NCI-H345 (cell line): ENCODE data around the gene AGAP1.

Experiments
- DNase-seq: peaks from one replicate; lab custom pipeline; 2025; lab: John Stamatoyannopoulos, UW

AGAP1 gene

GRCh38 chr2:235712176-235712575, 218.3 kb downstream of the AGAP1 start:
- no peak for DNase-seq

- no peak for DNase-seq
These were observed 219.3 kb downstream of the AGAP1 start for GRCh38 chr2:235713189-235713588.

GRCh38 chr2:235715601-235716000, 221.8 kb downstream of the AGAP1 start:
- no peak for DNase-seq

GRCh38 chr2:235716875-235717496, 223.1 kb downstream of the AGAP1 start:
- DNase-seq = peak; percentile 87

GRCh38 chr2:235719146-235719942, 225.5 kb downstream of the AGAP1 start:
- no peak for DNase-seq

- DNase-seq = no peak
These were observed 227.8 kb downstream of the AGAP1 start for GRCh38 chr2:235721625-235722024.

- DNase-seq = no peak
These were observed 229.0 kb downstream of the AGAP1 start for GRCh38 chr2:235722869-235723268.

GRCh38 chr2:235723371-235723770, 229.5 kb downstream of the AGAP1 start:
- DNase-seq = no peak

- no peak for DNase-seq
These were observed 230.1 kb downstream of the AGAP1 start for GRCh38 chr2:235723811-235724465.

GRCh38 chr2:235725016-235725489, 231.2 kb downstream of the AGAP1 start:
- DNase-seq = no peak

GRCh38 chr2:235725841-235726240, 232.0 kb downstream of the AGAP1 start:
- DNase-seq = no peak

- no peak for DNase-seq
These were observed 232.7 kb downstream of the AGAP1 start for GRCh38 chr2:235726554-235726953.

GRCh38 chr2:235727174-235727573, 233.3 kb downstream of the AGAP1 start:
- no peak for DNase-seq

GRCh38 chr2:235727891-235728799, 234.3 kb downstream of the AGAP1 start:
- no peak for DNase-seq

GRCh38 chr2:235728800-235729556, 235.1 kb downstream of the AGAP1 start:
- no peak for DNase-seq

GRCh38 chr2:235729557-235729947, 235.7 kb downstream of the AGAP1 start:
- no peak for DNase-seq

GRCh38 chr2:235730115-235730514, 236.3 kb downstream of the AGAP1 start:
- no peak for DNase-seq

- no peak for DNase-seq
These were observed 239.9 kb downstream of the AGAP1 start for GRCh38 chr2:235733761-235734160.

GRCh38 chr2:235734168-235734567, 240.3 kb downstream of the AGAP1 start:
- DNase-seq = no peak

GRCh38 chr2:235734688-235735231, 240.9 kb downstream of the AGAP1 start:
- no peak for DNase-seq

- DNase-seq = no peak
These were observed 243.6 kb downstream of the AGAP1 start for GRCh38 chr2:235737396-235737795.
